Kidney tubule cell (primary cell): ENCODE results near the gene MYRF.

Experiments used
- DNase-seq: peaks from one replicate; pipeline ENCODE4 v3.0.0-alpha.2; 2018; ENCODE audit warnings: low spot score

The MYRF gene

GRCh38 chr11:61820174-61820573, 67.7 kb downstream of the MYRF start:
- peak; percentile 71 for DNase-seq

DNA sequence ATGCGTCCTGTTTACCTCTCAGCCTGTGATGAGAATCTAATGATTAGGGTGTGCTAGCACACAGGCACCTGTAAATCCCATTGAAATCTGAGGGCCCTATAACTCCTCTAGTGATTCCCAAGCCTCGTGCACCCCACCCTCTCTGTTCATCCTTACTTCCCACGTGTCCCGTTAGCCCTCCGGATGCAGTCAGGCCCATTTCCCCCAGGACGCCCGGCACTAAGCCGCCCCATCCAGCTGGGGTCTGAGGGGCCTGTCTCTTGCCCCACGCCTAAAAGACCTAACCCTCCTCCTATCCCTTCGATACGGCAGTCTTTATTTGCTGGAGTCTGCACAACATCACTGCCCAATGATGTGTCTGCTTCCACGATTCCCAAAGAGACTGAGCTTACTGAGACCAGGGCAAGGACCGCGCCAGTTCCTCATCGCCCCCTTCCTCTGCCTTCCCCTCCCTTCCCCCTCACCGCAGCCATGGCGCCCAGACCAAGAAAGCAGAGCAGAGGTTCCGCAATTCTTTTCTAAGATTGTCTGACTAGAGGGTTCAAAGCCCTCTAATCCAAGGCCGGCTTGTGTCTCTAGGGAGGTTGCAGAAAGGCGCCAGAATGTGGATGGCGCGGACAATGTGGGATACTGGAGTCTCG, 74.6 kb downstream of the MYRF start:
- no peak for DNase-seq

GRCh38 chr11:61827571-61828378, 75.3 kb downstream of the MYRF start, which contains the start of gene FADS2:
Gene FADS2, plus strand, starts transcription at chr11:61828300. Its CDS starts 91 bp downstream, at chr11:61828391.
- peak; percentile 96 for DNase-seq

DNA sequence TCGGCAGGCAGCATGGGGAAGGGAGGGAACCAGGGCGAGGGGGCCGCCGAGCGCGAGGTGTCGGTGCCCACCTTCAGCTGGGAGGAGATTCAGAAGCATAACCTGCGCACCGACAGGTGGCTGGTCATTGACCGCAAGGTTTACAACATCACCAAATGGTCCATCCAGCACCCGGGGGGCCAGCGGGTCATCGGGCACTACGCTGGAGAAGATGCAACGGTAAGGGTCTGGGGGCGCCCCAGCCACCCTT, 75.9 kb downstream of the MYRF start:
- no peak for DNase-seq

- DNase-seq: peak; percentile 41
Measured at GRCh38 chr11:61828629-61829407, 76.4 kb downstream of the MYRF start.

GRCh38 chr11:61829806-61830205, 77.4 kb downstream of the MYRF start:
- no peak for DNase-seq

DNA sequence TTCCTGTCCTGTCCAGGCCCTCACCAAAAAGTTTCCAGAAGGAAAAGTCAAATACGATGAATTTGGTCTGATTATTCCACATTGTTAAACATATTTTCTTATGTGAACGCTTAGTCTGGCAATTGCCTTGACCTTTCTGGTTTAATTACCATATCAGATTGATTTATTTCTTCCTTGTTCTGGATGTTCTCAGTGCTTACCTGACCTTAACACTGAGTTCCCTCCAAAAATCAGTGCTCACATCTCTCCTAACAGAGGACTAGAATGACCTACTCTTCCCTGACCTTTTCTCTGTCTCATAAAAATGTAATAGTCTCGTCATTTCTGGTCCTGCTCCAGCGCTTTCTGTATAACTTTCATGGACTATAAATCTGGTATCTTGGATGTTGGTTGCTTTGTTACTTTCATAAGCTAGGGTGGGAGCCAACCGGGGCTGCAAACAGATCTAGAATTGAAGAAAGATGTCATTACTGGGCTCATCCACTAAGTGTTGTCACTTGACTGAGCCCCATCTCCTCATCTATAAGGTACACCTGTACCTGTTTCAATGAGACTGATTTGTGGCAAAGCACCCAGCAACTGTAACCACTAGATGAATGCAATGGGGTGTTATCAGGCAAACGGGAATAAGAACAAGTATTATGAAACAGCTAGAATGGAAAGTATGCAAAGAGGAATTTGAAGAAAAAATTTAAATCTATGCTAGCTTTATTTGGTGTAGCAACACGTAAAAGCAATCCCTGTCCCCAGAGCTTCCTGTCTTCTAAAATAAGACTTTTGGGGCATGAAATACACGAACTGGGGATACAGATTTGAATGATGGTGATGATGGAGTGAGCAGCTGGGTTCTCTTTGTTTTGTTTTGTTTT, 78.0 kb downstream of the MYRF start:
- no peak for DNase-seq

GRCh38 chr11:61832207-61832606, 79.8 kb downstream of the MYRF start:
- DNase-seq: no peak

DNA sequence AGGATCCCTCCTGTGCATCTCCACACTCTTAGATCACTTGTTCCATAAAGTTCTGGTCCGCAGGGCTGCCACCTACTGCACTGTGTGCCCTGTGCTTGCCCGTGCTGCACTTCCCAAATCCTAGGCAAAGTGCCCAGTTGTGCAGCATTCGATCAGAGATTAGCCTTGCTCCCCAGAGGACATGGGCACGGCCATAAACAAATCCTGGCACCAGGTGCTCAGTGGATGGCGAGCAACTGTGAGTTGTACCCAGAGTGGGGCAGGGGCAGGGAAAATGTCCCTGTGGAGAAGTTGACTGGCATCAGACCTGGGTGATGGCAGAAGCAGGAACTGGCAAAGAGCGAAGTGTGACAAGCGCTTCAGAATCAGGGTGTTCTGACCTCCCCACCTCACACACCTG, 80.3 kb downstream of the MYRF start:
- DNase-seq: no peak

DNA sequence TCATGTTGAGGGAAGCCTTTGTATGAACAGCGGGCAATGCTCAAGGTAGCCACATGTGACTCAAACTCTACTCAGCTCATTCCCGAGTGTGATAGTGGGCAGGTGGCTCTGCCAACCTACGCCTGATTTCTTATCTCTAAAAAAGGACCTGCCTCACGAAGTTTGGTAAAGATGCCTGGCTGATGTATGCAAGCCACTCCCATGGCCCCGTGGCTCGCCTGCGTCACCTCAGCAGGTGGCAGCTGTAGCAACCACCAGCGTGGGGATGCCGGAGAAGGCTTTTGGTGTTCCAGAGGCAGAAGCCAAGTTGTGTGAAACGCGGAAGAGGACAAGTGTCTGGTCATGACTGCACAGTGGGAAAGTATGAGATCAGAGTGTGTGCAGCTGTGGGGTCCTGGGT, 81.0 kb downstream of the MYRF start:
- no peak for DNase-seq

DNA sequence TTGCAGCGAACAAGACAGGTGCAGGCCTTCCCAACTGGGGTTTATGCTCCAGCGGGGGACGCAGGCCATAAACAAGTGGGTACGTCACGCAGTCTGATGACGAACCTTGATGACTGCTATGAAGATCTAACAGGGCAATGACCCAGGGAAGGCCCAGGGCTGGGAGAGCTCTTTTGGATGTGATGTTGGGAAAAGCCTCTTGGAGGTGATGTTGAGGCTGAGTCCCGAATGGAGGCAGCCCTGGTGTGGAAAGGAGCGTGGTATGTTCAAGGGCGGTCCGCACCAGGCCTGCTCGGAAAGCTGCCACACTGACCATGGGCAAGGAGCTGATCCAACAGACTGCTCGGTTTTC, 81.5 kb downstream of the MYRF start:
- no peak for DNase-seq

- peak; percentile 27 for DNase-seq
Measured at GRCh38 chr11:61834278-61835048, 82.0 kb downstream of the MYRF start.

DNA sequence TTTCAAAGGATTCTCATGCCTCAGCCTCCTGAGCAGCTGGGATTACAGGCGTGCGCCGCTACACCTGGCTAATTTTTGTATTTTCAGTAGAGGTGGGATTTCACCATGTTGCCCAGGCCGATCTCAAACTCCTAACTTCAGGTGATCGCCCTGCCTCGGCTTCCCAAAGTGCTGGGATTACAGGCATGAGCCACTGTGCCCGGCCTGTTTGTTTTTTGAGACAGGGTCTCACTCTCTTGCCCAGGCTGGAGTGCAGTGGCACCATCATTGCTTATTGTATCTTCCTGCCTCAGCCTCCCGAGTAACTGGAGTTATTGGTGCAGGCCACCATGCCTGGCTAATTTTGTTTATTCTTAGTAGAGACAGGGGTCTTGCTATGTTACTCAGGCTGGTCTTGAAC, 83.8 kb downstream of the MYRF start:
- DNase-seq: no peak

GRCh38 chr11:61837411-61838005, 85.1 kb downstream of the MYRF start:
- DNase-seq: no peak
